IMR-90 (cell line): Measurements from ENCODE around the gene BRAF. TPM values are rescaled to one million over a fixed set of nuclear protein-coding genes. Genes with fewer than 3 reads are reported as not detected.
"Not testable (repeated sequence)": the region's sequence is repeated elsewhere in the genome, so short reads cannot be mapped to it uniquely, and the experiment has no call there.

Experiments
- ATAC-seq: fragments of 200-7000 bp; cut with Tn5 transposase; 2 replicates; pipeline ENCODE4 v1.9.1; 2020; ENCODE audit warnings: low read depth, mild to moderate bottlenecking, moderate library complexity
- BruUV-seq: library from RNA; stranded (reverse); fragments of 400-500 nt; replicated peaks from 2 replicates; lab custom pipeline; 2021; lab: Mats Ljungman, UMichigan
- CTCF ChIA-PET: fragments of 300-600 bp; formaldehyde crosslinking; extraction: SDS; loops from one replicate; lab custom pipeline; 2021; ENCODE audit warnings: antibody characterized with exemption; lab: Yijun Ruan, JAX
- POLR2A ChIA-PET: fragments of 300-600 bp; sonication (Branson Sonifier 250); formaldehyde crosslinking; loops from one replicate; lab custom pipeline; 2022; ENCODE audit warnings: antibody characterized with exemption; ENCODE audit not compliant: unreplicated experiment; lab: Charles Lee
- DNase-seq: peaks from one replicate; pipeline ENCODE4 v3.0.0; 2013
- H2AFZ ChIP-seq: replicated peaks from 2 replicates; pipeline ENCODE3; 2013; ENCODE audit warnings: low read length, mild to moderate bottlenecking; ENCODE audit not compliant: poor library complexity
- H2AK5ac ChIP-seq: 2 replicates; pipeline ENCODE4 v1.6.1; 2013; ENCODE audit warnings: low read depth, low read length, inconsistent platforms
- H2AK9ac ChIP-seq: replicated peaks from 2 replicates; pipeline ENCODE3; 2013; ENCODE audit warnings: mild to moderate bottlenecking, low read depth, low read length, moderate library complexity; ENCODE audit not compliant: poor library complexity
- H2BK120ac ChIP-seq: 2 replicates; pipeline ENCODE4 v1.6.1; 2013; ENCODE audit warnings: low read depth, low read length, inconsistent platforms
- H2BK15ac ChIP-seq: 3 replicates; pipeline ENCODE4 v1.6.1; 2013; ENCODE audit warnings: low read depth, low read length, inconsistent platforms
- H2BK20ac ChIP-seq: 2 replicates; pipeline ENCODE4 v1.6.1; 2013; ENCODE audit warnings: low read depth, mild to moderate bottlenecking, inconsistent platforms, low read length, moderate library complexity
- H2BK5ac ChIP-seq: 2 replicates; pipeline ENCODE4 v1.6.1; 2013; ENCODE audit warnings: mild to moderate bottlenecking, low read depth, low read length, inconsistent platforms; ENCODE audit not compliant: poor library complexity, severe bottlenecking
- H3K14ac ChIP-seq: replicated peaks from 2 replicates; pipeline ENCODE4 v1.6.1; 2013; ENCODE audit warnings: low read depth, low read length, inconsistent platforms
- H3K18ac ChIP-seq: 2 replicates; pipeline ENCODE4 v1.6.1; 2013; ENCODE audit warnings: low read depth, low read length, control low read depth
- H3K23ac ChIP-seq: 2 replicates; pipeline ENCODE4 v1.6.1; 2013; ENCODE audit warnings: low read depth, low read length, inconsistent platforms
- H3K27ac ChIP-seq: 2 replicates; pipeline ENCODE4 v1.5.1; 2013; ENCODE audit warnings: mild to moderate bottlenecking, control low read depth, low read length; ENCODE audit not compliant: insufficient read depth
- H3K27me3 ChIP-seq: 2 replicates; pipeline ENCODE4 v1.6.1; 2013; ENCODE audit warnings: low read length; ENCODE audit not compliant: control insufficient read depth, insufficient read depth
- H3K36me3 ChIP-seq: 2 replicates; pipeline ENCODE4 v1.6.1; 2013; ENCODE audit warnings: low read length, mixed read lengths; ENCODE audit not compliant: control insufficient read depth, insufficient read depth
- H3K4ac ChIP-seq: 2 replicates; pipeline ENCODE4 v1.6.1; 2013; ENCODE audit warnings: low read depth, low read length, inconsistent platforms
- H3K4me1 ChIP-seq: 2 replicates; pipeline ENCODE4 v1.6.1; 2013; ENCODE audit warnings: low read length, mixed read lengths; ENCODE audit not compliant: control insufficient read depth, insufficient read depth
- H3K4me2 ChIP-seq: 2 replicates; pipeline ENCODE4 v1.6.1; 2013; ENCODE audit warnings: low read depth, mild to moderate bottlenecking, control low read depth, low read length, moderate library complexity
- H3K4me3 ChIP-seq: 2 replicates; pipeline ENCODE4 v1.5.1; 2013; ENCODE audit warnings: low read depth, mild to moderate bottlenecking, control low read depth, low read length, moderate library complexity; ENCODE audit not compliant: insufficient read depth
- H3K56ac ChIP-seq: 2 replicates; pipeline ENCODE4 v1.6.1; 2013; ENCODE audit warnings: low read length, inconsistent platforms; ENCODE audit not compliant: insufficient read depth; ENCODE audit errors: extremely low read depth
- H3K79me1 ChIP-seq, 2 experiments: 2 replicates each; pipeline ENCODE4 v1.6.1; 2013; ENCODE audit warnings: low read length in 2 of 2, inconsistent platforms in 1 of 2, low read depth in 1 of 2
- H3K9ac ChIP-seq: 2 replicates; pipeline ENCODE4 v1.6.1; 2013; ENCODE audit warnings: low read depth, low read length, control low read depth
- H3K9me1 ChIP-seq: 2 replicates; pipeline ENCODE4 v1.6.1; 2013; ENCODE audit warnings: low read length, inconsistent platforms; ENCODE audit not compliant: insufficient read depth
- H3K9me3 ChIP-seq: 2 replicates; pipeline ENCODE4 v1.6.1; 2013; ENCODE audit warnings: low read length; ENCODE audit not compliant: control insufficient read depth, insufficient read depth
- H4K20me1 ChIP-seq: 2 replicates; pipeline ENCODE4 v1.6.1; 2013; ENCODE audit warnings: low read length, inconsistent platforms; ENCODE audit not compliant: insufficient read depth
- H4K5ac ChIP-seq: 2 replicates; pipeline ENCODE4 v1.6.1; 2013; ENCODE audit warnings: mild to moderate bottlenecking, low read depth, low read length, control low read depth
- H4K8ac ChIP-seq, 2 experiments: 2 replicates each; pipeline ENCODE4 v1.6.1; 2013; ENCODE audit warnings: low read depth in 2 of 2, low read length in 2 of 2, control low read depth in 1 of 2, inconsistent platforms in 1 of 2
- H4K91ac ChIP-seq: 2 replicates; pipeline ENCODE4 v1.6.1; 2013; ENCODE audit warnings: low read depth, low read length, inconsistent platforms; ENCODE audit not compliant: insufficient read depth
- WGBS, 2 experiments: methylation state at CpG; one replicate each; pipeline versions ENCODE4 v1.1.5 to v1.1.7; 2013; ENCODE audit warnings: missing lambda C conversion rate in 2 of 2; ENCODE audit not compliant: insufficient read length in 1 of 2; ENCODE audit errors: extremely low coverage in 2 of 2; 5-methylcytosine and 5-hydroxymethylcytosine counted together
- dilution Hi-C: fragments of 300-500 bp; cut with HindIII; formaldehyde crosslinking; loops from one replicate; pipeline ENCODE4 v1.14.3; 2018; ENCODE audit warnings: low sequenced_read_pairs; ENCODE audit not compliant: unreplicated experiment
- in situ Hi-C: fragments of 300-500 bp; cut with MboI; formaldehyde crosslinking; loops from 3 replicates; pipeline ENCODE4 v1.14.3; 2019; ENCODE audit warnings: low sequenced_read_pairs, inconsistent platforms, mixed read lengths
- intact Hi-C: fragments of 100-400 bp; cut with micrococcal nuclease; formaldehyde crosslinking; loops from 2 replicates; pipeline ENCODE4 v1.10.0; 2022
- polyA plus RNA-seq, 3 experiments: library from polyadenylated mRNA; depleted of rRNA; stranded (reverse); fragments of >200 nt; gene quantifications; 2 replicates each; pipeline ENCODE4 v1.2.3, GENCODE V29; 2012; ENCODE audit warnings: low replicate concordance in 1 of 3
- total RNA-seq: library from RNA; depleted of rRNA; stranded (reverse); fragments of >200 nt; gene quantifications from 2 replicates; pipeline ENCODE4 v1.2.3, GENCODE V29; 2012

Gene BRAF
- total and polyA plus RNA-seq, 2 of the 4 experiments (the other 2 are of a cell fraction), result 5.7 to 12.9 TPM

DNA sequence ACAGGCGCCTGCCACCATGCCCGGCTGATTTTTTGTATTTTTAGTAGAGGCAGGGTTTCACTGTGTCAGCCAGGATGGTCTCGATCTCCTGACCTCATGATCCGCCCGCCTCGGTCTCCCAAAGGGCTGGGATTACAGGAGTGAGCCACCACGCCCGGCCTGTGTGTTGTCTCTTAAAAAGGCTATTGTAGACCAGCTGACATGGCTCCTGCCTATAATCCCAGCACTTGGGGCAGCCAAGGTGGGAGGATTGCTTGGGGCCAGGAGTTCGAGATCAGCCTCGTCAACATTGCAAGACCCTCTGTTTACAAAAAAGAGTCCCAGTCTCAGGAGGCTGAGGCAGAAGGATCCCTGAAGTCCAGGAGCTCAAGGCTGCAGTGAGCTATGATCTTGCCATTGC, 230.9 kb downstream of the BRAF start:
- H2AK5ac ChIP-seq, H3K4me1 ChIP-seq, H3K27ac ChIP-seq, H3K27me3 ChIP-seq, H2BK5ac ChIP-seq, H4K91ac ChIP-seq, H3K9ac ChIP-seq, H3K18ac ChIP-seq, H4K8ac ChIP-seq, H3K56ac ChIP-seq, H3K9me1 ChIP-seq, CTCF ChIA-PET, H2AFZ ChIP-seq, ATAC-seq, H2BK120ac ChIP-seq, H3K9me3 ChIP-seq, H3K14ac ChIP-seq, H3K4me3 ChIP-seq, BruUV-seq, H4K5ac ChIP-seq, H3K36me3 ChIP-seq, H3K23ac ChIP-seq, DNase-seq, H2BK20ac ChIP-seq, H3K4ac ChIP-seq, H3K4me2 ChIP-seq, H2BK15ac ChIP-seq, in situ Hi-C loops, H4K20me1 ChIP-seq, dilution Hi-C loops, H2AK9ac ChIP-seq, POLR2A ChIA-PET: not testable (repeated sequence)
- intact Hi-C loops, result loop anchor here (10.0 kb wide), 1 partner anchor 231 kb away; the partner anchor contains the start of gene BRAF
- 100% methylated on average over 3 of the region's 10 CpGs; no CpG with 5 or more reads in 1 of the 2 experiments for WGBS, 2 experiments
- peaks cover 11% of the 10 kb centered on the region in 2 experiments; a peak in 3 of 4 replicates for H3K79me1 ChIP-seq
